Gastrocnemius medialis (tissue), 4 donors: Measurements from ENCODE around the gene UBE3C. TPM values are rescaled to one million over a fixed set of nuclear protein-coding genes. Genes with fewer than 3 reads are reported as not detected.
"Not testable (repeated sequence)": the region's sequence is repeated elsewhere in the genome, so short reads cannot be mapped to it uniquely, and the experiment has no call there.

Experiments
- ATAC-seq, 2 donors: fragments of 150-250 bp; one replicate each; pipeline ENCODE4 v1.9.1; 2016
- DNase-seq, 2 donors: peaks; one replicate each; pipeline ENCODE4 v3.0.0-alpha.2; 2019
- H3K27ac ChIP-seq, 4 donors: fragments of 200-600 bp; sonication (generic); 1 replicate in 1 of 4; 2 replicates in 3 of 4; pipeline ENCODE4 v1.5.1; 2016 to 2018; ENCODE audit warnings: mild to moderate bottlenecking in 2 of 4, moderate library complexity in 1 of 4
- H3K27me3 ChIP-seq, 3 donors: fragments of 200-600 bp; sonication (generic) in 2 of 3; 1 replicate in 1 of 3; 2 replicates in 2 of 3; pipeline versions ENCODE4 v1.5.1 to v1.6.0; 2016 to 2019; ENCODE audit warnings: mild to moderate bottlenecking in 1 of 3, moderate library complexity in 1 of 3
- H3K36me3 ChIP-seq, 2 donors: fragments of 200-600 bp; sonication (generic) in 1 of 2; one replicate each; pipeline ENCODE4 v1.5.1; 2017 to 2018
- H3K4me1 ChIP-seq, 2 donors: fragments of 200-600 bp; sonication (generic) in 1 of 2; one replicate each; pipeline ENCODE4 v1.5.1; 2016 to 2017; ENCODE audit warnings: mild to moderate bottlenecking in 2 of 2
- H3K4me3 ChIP-seq, 4 donors: fragments of 200-600 bp; sonication (generic) in 3 of 4; 1 replicate in 1 of 4; 2 replicates in 3 of 4; pipeline ENCODE4 v1.5.1; 2016 to 2019; ENCODE audit warnings: mild to moderate bottlenecking in 2 of 4
- H3K9me3 ChIP-seq, 3 donors: fragments of 200-600 bp; sonication (generic) in 2 of 3; 1 replicate in 1 of 3; 2 replicates in 2 of 3; pipeline ENCODE4 v1.5.1; 2016 to 2019
- POLR2A ChIP-seq, 2 donors: fragments of 450-650 bp; IDR thresholded peaks; one replicate each; pipeline ENCODE4 v1.6.1; 2017; ENCODE audit warnings: antibody characterized with exemption in 2 of 2, mild to moderate bottlenecking in 2 of 2, moderate library complexity in 2 of 2
- in situ Hi-C, 4 donors: fragments of 200-750 bp; cut with MboI; loops; one replicate each; pipeline versions ENCODE4 v1.15.0 to v1.8.0; 2017; ENCODE audit warnings: low sequenced_read_pairs in 4 of 4
- intact Hi-C: fragments of 100-400 bp; cut with DNase I; formaldehyde crosslinking; loops from one replicate; pipeline ENCODE4 v1.15.1; 2023; ENCODE audit warnings: low total_unique reads
- total RNA-seq, 4 donors: library from RNA; depleted of rRNA; stranded (reverse); fragments of >200 nt; gene quantifications; one replicate each; pipeline versions ENCODE4 v1.1.0 to v1.2.3, GENCODE V29; 2016
- TF ChIP-seq, protein P1 (sequence below), 5 experiments: fragments of 450-650 bp in 3 of 5; fragments of 200-600 bp in 2 of 5; sonication (generic) in 2 of 5; IDR thresholded peaks in 4 of 5; conservative IDR thresholded peaks in 1 of 5; 1 replicate in 4 of 5; 2 replicates in 1 of 5; pipeline ENCODE4 v1.5.1; 2016 to 2019; ENCODE audit warnings: antibody characterized with exemption in 5 of 5, mild to moderate bottlenecking in 3 of 5, moderate library complexity in 3 of 5

UBE3C gene
- total RNA-seq, 4 donors from 2014 or later, result 64.4 to 123 (median 76.3) TPM

DNA sequence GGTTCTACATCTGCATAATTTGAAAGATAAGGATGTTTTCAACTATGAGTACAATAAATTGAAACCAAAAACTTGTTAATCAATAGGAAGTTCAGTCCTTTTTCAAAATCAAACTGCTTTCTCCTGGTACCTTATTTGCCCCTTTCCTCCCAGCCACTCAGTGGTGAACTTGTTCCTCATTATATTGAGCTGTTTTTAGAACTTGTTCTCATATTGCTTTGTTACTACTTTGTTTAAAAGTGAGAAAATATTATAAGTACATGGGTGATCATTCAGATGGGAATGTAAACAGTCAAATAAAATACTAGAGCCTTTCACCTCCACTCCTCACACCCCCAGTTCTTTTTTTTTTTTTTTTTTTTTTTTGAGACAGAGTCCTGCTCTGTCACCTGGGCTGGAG, 17.2 kb downstream of the UBE3C start:
- Histone ChIP-seq H3K27me3 (no peaks in the 10 kb centered on the region), H3K27ac (peak overlapping the region in 3 of 4 donors; percentile 14 to 76 (median 16)), H3K4me1 (peaks cover 71 to 76% of the 10 kb centered on the region in 2 donors), H3K9me3 (no peaks in the 10 kb centered on the region), H3K4me3 (no peak overlapping the region), H3K36me3 (no peaks in the 10 kb centered on the region)
- DNase-seq, result no peak
- intact Hi-C loops (loop anchor here (5.0 kb wide), 1 partner anchor 181 kb away; the partner anchor contains the start of gene DNAJB6), in situ Hi-C loops (no loop called here)
- TF ChIP-seq, protein P1, sequence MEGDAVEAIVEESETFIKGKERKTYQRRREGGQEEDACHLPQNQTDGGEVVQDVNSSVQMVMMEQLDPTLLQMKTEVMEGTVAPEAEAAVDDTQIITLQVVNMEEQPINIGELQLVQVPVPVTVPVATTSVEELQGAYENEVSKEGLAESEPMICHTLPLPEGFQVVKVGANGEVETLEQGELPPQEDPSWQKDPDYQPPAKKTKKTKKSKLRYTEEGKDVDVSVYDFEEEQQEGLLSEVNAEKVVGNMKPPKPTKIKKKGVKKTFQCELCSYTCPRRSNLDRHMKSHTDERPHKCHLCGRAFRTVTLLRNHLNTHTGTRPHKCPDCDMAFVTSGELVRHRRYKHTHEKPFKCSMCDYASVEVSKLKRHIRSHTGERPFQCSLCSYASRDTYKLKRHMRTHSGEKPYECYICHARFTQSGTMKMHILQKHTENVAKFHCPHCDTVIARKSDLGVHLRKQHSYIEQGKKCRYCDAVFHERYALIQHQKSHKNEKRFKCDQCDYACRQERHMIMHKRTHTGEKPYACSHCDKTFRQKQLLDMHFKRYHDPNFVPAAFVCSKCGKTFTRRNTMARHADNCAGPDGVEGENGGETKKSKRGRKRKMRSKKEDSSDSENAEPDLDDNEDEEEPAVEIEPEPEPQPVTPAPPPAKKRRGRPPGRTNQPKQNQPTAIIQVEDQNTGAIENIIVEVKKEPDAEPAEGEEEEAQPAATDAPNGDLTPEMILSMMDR (IDR thresholded peaks at IDR 0.05 in 4 of 5, conservative IDR thresholded peaks at IDR 0.05 in 1 of 5), result no peak
- TF ChIP-seq POLR2A (IDR thresholded peaks at IDR 0.05), result no peak
- ATAC-seq, result no peak

DNA sequence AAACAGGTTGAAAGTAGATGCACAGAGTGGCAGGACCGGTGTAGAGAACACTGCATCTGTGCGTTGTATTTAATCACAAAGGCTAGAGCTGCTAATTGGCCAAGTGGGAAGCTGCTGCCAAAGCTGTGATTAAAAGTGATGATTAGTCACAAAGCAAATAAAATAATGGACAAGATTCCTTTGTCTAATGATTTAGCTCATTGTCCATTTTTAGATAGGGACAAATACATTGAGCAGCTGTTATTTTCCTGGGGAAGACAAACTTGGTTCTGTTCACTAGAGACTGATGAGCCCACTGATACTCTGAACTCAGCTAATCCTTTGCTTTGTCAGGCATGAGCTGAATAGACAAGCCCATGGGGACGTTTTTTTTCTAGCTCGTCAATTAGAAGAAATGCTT, 19.7 kb downstream of the UBE3C start:
- DNase-seq, result no peak
- H3K27me3 ChIP-seq, result no peaks in the 10 kb centered on the region
- peak overlapping the region; percentile 69 to 79 (median 75) for H3K27ac ChIP-seq
- H3K4me3 ChIP-seq, result no peak overlapping the region
- no peaks in the 10 kb centered on the region for H3K9me3 ChIP-seq
- in situ Hi-C loops, result no loop called here
- no peaks in the 10 kb centered on the region for H3K36me3 ChIP-seq
- intact Hi-C loops, result loop anchor here (5.0 kb wide), 1 partner anchor 179 kb away; the partner anchor contains the start of gene DNAJB6
- H3K4me1 ChIP-seq, result peaks cover 55 to 56% of the 10 kb centered on the region in 2 donors
- no peak for TF ChIP-seq POLR2A (IDR thresholded peaks at IDR 0.05)
- TF ChIP-seq, protein P1 (IDR thresholded peaks at IDR 0.05 in 4 of 5, conservative IDR thresholded peaks at IDR 0.05 in 1 of 5), result no peak
- no peak for ATAC-seq

DNA sequence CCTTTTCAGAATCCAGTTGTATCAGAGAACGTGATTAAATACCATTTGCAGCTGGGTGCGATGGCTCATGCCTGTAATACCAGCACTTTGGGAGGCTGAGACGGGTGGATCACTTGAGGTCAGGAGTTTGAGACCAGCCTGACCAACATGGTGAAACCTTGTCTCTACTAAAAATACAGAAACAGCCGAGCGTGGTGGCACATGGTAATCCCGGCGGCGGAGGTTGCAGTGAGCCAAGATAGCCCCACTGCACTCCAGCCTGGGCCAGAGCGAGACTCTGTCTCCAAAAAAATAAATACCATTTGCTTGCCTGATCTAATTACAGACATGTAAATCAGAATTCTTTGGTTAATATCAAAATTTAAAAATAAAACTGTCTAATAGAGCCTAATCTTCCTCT, 20.8 kb downstream of the UBE3C start:
- intact Hi-C loops, result loop anchor here (5.0 kb wide), 1 partner anchor 178 kb away; the partner anchor contains the start of gene DNAJB6
- H3K27ac ChIP-seq, result peak overlapping the region; percentile 69 to 79 (median 75)
- DNase-seq (peak in 1 of 2 donors; percentile 37), ATAC-seq (peak; percentile 55 to 65)
- H3K36me3 ChIP-seq, H3K4me3 ChIP-seq, H3K27me3 ChIP-seq, H3K9me3 ChIP-seq, in situ Hi-C loops: not testable (repeated sequence)
- peaks cover 49 to 54% of the 10 kb centered on the region in 2 donors for H3K4me1 ChIP-seq

DNA sequence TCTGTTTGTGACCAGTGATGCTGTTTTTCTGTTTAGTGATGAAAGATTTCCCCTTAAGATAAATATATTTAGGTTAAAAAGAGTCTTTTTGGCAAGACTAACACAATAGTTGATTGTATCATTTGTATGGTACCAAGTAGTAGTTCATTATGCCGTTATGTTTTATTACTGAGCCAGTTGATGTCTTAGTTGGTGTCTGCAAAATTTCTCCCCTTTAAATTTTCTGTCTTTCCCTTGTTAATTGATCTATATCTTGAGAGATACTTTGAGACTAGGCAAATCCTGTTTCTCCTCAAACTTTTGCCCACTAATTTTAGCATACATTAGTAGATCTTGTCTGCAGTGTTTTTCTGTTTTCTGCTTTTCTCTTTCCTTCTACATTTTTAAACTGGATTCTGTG, 21.7 kb downstream of the UBE3C start:
- intact Hi-C loops (no loop called here), in situ Hi-C loops (no loop called here)
- DNase-seq, result no peak
- Histone ChIP-seq H3K27ac (peak overlapping the region; percentile 69 to 79 (median 75)), H3K36me3 (peaks cover 0 to 10% of the 10 kb centered on the region in 2 donors), H3K4me1 (peaks cover 40 to 45% of the 10 kb centered on the region in 2 donors), H3K9me3 (peaks cover 0 to under 1% (median 0%) of the 10 kb centered on the region in 3 donors), H3K27me3 (no peaks in the 10 kb centered on the region), H3K4me3 (no peak overlapping the region)
- no peak for TF ChIP-seq POLR2A (IDR thresholded peaks at IDR 0.05)
- ATAC-seq, result no peak

DNA sequence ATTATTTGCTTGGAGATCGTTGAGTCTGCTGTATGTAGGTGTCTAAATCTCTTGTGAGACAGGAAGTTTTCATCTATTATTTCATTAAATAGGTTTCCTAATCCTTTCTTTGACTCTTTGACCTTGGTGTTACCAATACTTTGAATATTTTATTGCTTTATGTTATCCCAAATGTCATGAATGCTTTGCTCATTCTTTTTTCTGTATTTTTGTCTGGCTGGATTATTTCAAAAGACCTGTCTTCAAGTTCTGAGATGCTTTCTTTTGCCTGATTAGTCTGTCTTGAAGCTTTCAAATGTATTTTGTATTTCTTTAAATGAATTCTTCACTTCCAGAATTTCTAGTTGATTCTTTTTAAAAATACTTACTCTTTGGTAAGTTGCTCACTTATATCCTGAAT, 27.3 kb downstream of the UBE3C start:
- H3K9me3 ChIP-seq, result peaks cover 0 to 4% (median 0%) of the 10 kb centered on the region in 3 donors
- DNase-seq, result no peak
- ATAC-seq, result no peak
- TF ChIP-seq POLR2A (IDR thresholded peaks at IDR 0.05), result no peak
- TF ChIP-seq, protein P1 (IDR thresholded peaks at IDR 0.05 in 4 of 5, conservative IDR thresholded peaks at IDR 0.05 in 1 of 5), result no peak
- in situ Hi-C loops, result no loop called here
- intact Hi-C loops, result no loop called here
- peaks cover 0 to 38% of the 10 kb centered on the region in 2 donors for H3K36me3 ChIP-seq
- no peak overlapping the region for H3K27ac ChIP-seq
- no peak overlapping the region for H3K4me3 ChIP-seq
- H3K27me3 ChIP-seq, result no peaks in the 10 kb centered on the region
- H3K4me1 ChIP-seq, result peaks cover 0 to under 1% of the 10 kb centered on the region in 2 donors

DNA sequence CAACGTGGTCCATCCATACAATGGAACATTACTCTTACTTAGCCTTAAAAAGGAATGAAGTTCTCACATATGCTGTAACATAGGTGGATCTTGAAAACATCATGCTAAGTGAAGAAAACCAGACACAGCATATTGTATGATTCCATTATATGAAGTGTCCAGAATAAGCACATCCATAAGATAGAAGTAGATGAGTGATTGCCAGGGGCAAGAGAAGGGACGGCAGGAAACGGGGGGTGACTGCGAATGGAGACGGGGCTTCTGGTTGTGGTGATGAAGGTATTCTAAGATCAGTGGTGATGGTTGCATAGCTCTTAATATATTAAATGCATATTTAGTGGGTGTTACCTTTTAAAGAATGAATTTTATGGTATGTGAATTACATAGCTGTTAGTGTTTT, 29.8 kb downstream of the UBE3C start:
- TF ChIP-seq, protein P1 (IDR thresholded peaks at IDR 0.05 in 4 of 5, conservative IDR thresholded peaks at IDR 0.05 in 1 of 5), result no peak
- TF ChIP-seq POLR2A (IDR thresholded peaks at IDR 0.05), result no peak
- DNase-seq, result no peak
- in situ Hi-C loops (no loop called here), intact Hi-C loops (no loop called here)
- no peaks in the 10 kb centered on the region for H3K4me1 ChIP-seq
- no peak for ATAC-seq
- H3K27me3 ChIP-seq, result no peaks in the 10 kb centered on the region
- H3K36me3 ChIP-seq, result peaks cover 0 to 56% of the 10 kb centered on the region in 2 donors
- no peak overlapping the region for H3K4me3 ChIP-seq
- H3K9me3 ChIP-seq, result peaks cover 0 to 4% (median 0%) of the 10 kb centered on the region in 3 donors
- H3K27ac ChIP-seq, result no peak overlapping the region
